HEK293 (cell line): ENCODE measurements around the gene FGB.

Source experiments
- CTCF ChIA-PET: fragments of 350-600 bp; formaldehyde crosslinking; extraction: SDS; loops from one replicate; lab custom pipeline; 2021; ENCODE audit warnings: antibody characterized with exemption; lab: Yijun Ruan, JAX
- POLR2A ChIA-PET: fragments of 300-600 bp; formaldehyde crosslinking; extraction: SDS; loops from one replicate; lab custom pipeline; 2020; ENCODE audit warnings: antibody characterized with exemption, inconsistent platforms; lab: Yijun Ruan, JAX
- H3K27ac ChIP-seq: fragments of 200-500 bp; sonication (Bioruptor generic); 2 replicates; pipeline ENCODE4 v1.5.1; 2014; ENCODE audit warnings: low read depth, low read length, control low read depth, inconsistent platforms; ENCODE audit errors: extremely low read depth
- H3K36me3 ChIP-seq, 2 experiments: fragments of 200-500 bp in 1 of 2; sonication (Bioruptor generic) in 1 of 2; 1 replicate in 1 of 2; 2 replicates in 1 of 2; pipeline ENCODE4 v1.5.1; 2014 to 2017; ENCODE audit warnings: inconsistent platforms in 2 of 2, low read length in 2 of 2; ENCODE audit not compliant: control insufficient read depth in 2 of 2, insufficient read depth in 1 of 2
- H3K4me1 ChIP-seq: fragments of 200-500 bp; sonication (Bioruptor generic); 2 replicates; pipeline ENCODE4 v1.5.1; 2014; ENCODE audit warnings: mild to moderate bottlenecking, low read length, inconsistent platforms; ENCODE audit not compliant: control insufficient read depth, insufficient read depth
- H3K4me3 ChIP-seq: 2 replicates; pipeline ENCODE4 v1.5.1; 2011; ENCODE audit warnings: low read depth, mild to moderate bottlenecking, control low read depth, low read length, moderate library complexity
- H3K9me3 ChIP-seq: fragments of 200-500 bp; sonication (Bioruptor generic); 2 replicates; pipeline ENCODE4 v1.5.1; 2014; ENCODE audit warnings: low read depth, low read length, inconsistent platforms; ENCODE audit not compliant: control insufficient read depth, insufficient read depth
- FEZF1 ChIP-seq: fragments of 450-650 bp; formaldehyde crosslinking; IDR thresholded peaks from 2 replicates; pipeline ENCODE4 v1.5.1; 2016; ENCODE audit warnings: missing biosample characterization, missing genetic modification characterization
- GFI1B ChIP-seq: fragments of 450-650 bp; formaldehyde crosslinking; IDR thresholded peaks from 2 replicates; pipeline ENCODE4 v1.5.1; 2016; ENCODE audit warnings: missing biosample characterization, missing genetic modification characterization
- GLIS1 ChIP-seq: fragments of 450-650 bp; formaldehyde crosslinking; IDR thresholded peaks from 2 replicates; pipeline ENCODE4 v1.5.1; 2016; ENCODE audit warnings: missing biosample characterization, missing genetic modification characterization
- OVOL3 ChIP-seq: fragments of 450-650 bp; formaldehyde crosslinking; IDR thresholded peaks from 2 replicates; pipeline ENCODE4 v1.5.1; 2016; ENCODE audit warnings: missing biosample characterization, missing genetic modification characterization
- PRDM1 ChIP-seq: fragments of 450-650 bp; formaldehyde crosslinking; IDR thresholded peaks from 2 replicates; pipeline ENCODE4; 2016; ENCODE audit warnings: missing biosample characterization, missing genetic modification characterization
- WT1 ChIP-seq: fragments of 450-650 bp; formaldehyde crosslinking; IDR thresholded peaks from 2 replicates; pipeline ENCODE4 v1.5.1; 2016; ENCODE audit warnings: missing biosample characterization, missing genetic modification characterization
- ZBTB20 ChIP-seq: fragments of 450-650 bp; formaldehyde crosslinking; IDR thresholded peaks from 2 replicates; pipeline ENCODE4 v1.5.1; 2016; ENCODE audit warnings: missing biosample characterization, missing genetic modification characterization
- ZBTB7A ChIP-seq: fragments of 450-650 bp; formaldehyde crosslinking; IDR thresholded peaks from 2 replicates; pipeline ENCODE4 v1.5.1; 2016; ENCODE audit warnings: low read depth, missing biosample characterization, missing genetic modification characterization
- ZIC2 ChIP-seq: fragments of 450-650 bp; formaldehyde crosslinking; IDR thresholded peaks from 2 replicates; pipeline ENCODE4 v1.5.1; 2016; ENCODE audit warnings: missing biosample characterization, missing genetic modification characterization
- ZNF16 ChIP-seq: fragments of 450-650 bp; formaldehyde crosslinking; IDR thresholded peaks from 2 replicates; pipeline ENCODE4 v1.5.1; 2016; ENCODE audit warnings: low read depth, missing biosample characterization, missing genetic modification characterization
- ZNF211 ChIP-seq: fragments of 450-650 bp; formaldehyde crosslinking; IDR thresholded peaks from 2 replicates; pipeline ENCODE4 v1.5.1; 2016; ENCODE audit warnings: low read depth, missing biosample characterization, missing genetic modification characterization
- ZNF391 ChIP-seq: fragments of 450-650 bp; formaldehyde crosslinking; IDR thresholded peaks from 2 replicates; pipeline ENCODE4 v1.5.1; 2016; ENCODE audit warnings: low read depth, missing biosample characterization, missing genetic modification characterization, borderline replicate concordance
- ZNF404 ChIP-seq: fragments of 450-650 bp; formaldehyde crosslinking; IDR thresholded peaks from 2 replicates; pipeline ENCODE4 v1.5.1; 2017; ENCODE audit warnings: missing biosample characterization, missing genetic modification characterization
- ZNF48 ChIP-seq: fragments of 450-650 bp; formaldehyde crosslinking; IDR thresholded peaks from 2 replicates; pipeline ENCODE4 v1.5.1; 2016; ENCODE audit warnings: missing biosample characterization, missing genetic modification characterization
- ZNF488 ChIP-seq: fragments of 450-650 bp; formaldehyde crosslinking; IDR thresholded peaks from 2 replicates; pipeline ENCODE4 v1.5.1; 2016; ENCODE audit warnings: missing biosample characterization, missing genetic modification characterization
- ZNF529 ChIP-seq: fragments of 450-650 bp; formaldehyde crosslinking; IDR thresholded peaks from 2 replicates; pipeline ENCODE4 v1.5.1; 2017; ENCODE audit warnings: missing genetic modification characterization, missing biosample characterization; ENCODE audit not compliant: insufficient replicate concordance
- ZNF530 ChIP-seq: fragments of 450-650 bp; formaldehyde crosslinking; IDR thresholded peaks from 2 replicates; pipeline ENCODE4 v1.5.1; 2016; ENCODE audit warnings: low read depth, missing biosample characterization, missing genetic modification characterization
- ZNF600 ChIP-seq: fragments of 450-650 bp; formaldehyde crosslinking; IDR thresholded peaks from 2 replicates; pipeline ENCODE4 v1.5.1; 2016; ENCODE audit warnings: missing biosample characterization, missing genetic modification characterization
- ZNF658 ChIP-seq: fragments of 450-650 bp; formaldehyde crosslinking; IDR thresholded peaks from 2 replicates; pipeline ENCODE4; 2016; ENCODE audit warnings: missing biosample characterization, missing genetic modification characterization
- ZNF768 ChIP-seq: fragments of 450-650 bp; formaldehyde crosslinking; IDR thresholded peaks from 2 replicates; pipeline ENCODE4 v1.5.1; 2018; ENCODE audit warnings: missing biosample characterization, mild to moderate bottlenecking, missing genetic modification characterization
- ZSCAN23 ChIP-seq: fragments of 450-650 bp; formaldehyde crosslinking; IDR thresholded peaks from 2 replicates; pipeline ENCODE4 v1.5.1; 2016; ENCODE audit warnings: missing biosample characterization, missing genetic modification characterization
- TF ChIP-seq, protein P1 (sequence below): fragments of 450-650 bp; formaldehyde crosslinking; IDR thresholded peaks from 2 replicates; pipeline ENCODE4 v1.5.1; 2016; ENCODE audit warnings: missing biosample characterization, missing genetic modification characterization
- TF ChIP-seq, protein P2 (sequence below): fragments of 450-650 bp; formaldehyde crosslinking; IDR thresholded peaks from 2 replicates; pipeline ENCODE4 v1.5.1; 2016; ENCODE audit warnings: missing biosample characterization, missing genetic modification characterization

The FGB gene

GRCh38 chr4:154528869-154529268, 33.9 kb upstream of the FGB start:
- Histone ChIP-seq H3K4me3 (no peak overlapping the region), H3K36me3 (no peaks in the 10 kb centered on the region), H3K4me1 (no peaks in the 10 kb centered on the region), H3K27ac (no peak overlapping the region), H3K9me3 (no peaks in the 10 kb centered on the region)
- ChIA-PET POLR2A (no interaction called here), CTCF (interaction anchor here (0.8 kb wide), 1 partner anchor 22 kb away, joined by 3 read pairs; no protein-coding TSS in a partner anchor)
- no peak for TF ChIP-seq ZIC2
- no peak for TF ChIP-seq OVOL3 (tag by site-specific recombination)
- no peak for TF ChIP-seq ZBTB20 (tag by site-specific recombination)
- TF ChIP-seq ZNF658 (tag by site-specific recombination) = no peak
- no peak for TF ChIP-seq ZBTB7A (tag by site-specific recombination)
- TF ChIP-seq PRDM1 (tag by site-specific recombination) = 0 out of 2 replicates have a peak, but pooled peaks have one; percentile 13
- TF ChIP-seq ZNF391 = no peak

DNA sequence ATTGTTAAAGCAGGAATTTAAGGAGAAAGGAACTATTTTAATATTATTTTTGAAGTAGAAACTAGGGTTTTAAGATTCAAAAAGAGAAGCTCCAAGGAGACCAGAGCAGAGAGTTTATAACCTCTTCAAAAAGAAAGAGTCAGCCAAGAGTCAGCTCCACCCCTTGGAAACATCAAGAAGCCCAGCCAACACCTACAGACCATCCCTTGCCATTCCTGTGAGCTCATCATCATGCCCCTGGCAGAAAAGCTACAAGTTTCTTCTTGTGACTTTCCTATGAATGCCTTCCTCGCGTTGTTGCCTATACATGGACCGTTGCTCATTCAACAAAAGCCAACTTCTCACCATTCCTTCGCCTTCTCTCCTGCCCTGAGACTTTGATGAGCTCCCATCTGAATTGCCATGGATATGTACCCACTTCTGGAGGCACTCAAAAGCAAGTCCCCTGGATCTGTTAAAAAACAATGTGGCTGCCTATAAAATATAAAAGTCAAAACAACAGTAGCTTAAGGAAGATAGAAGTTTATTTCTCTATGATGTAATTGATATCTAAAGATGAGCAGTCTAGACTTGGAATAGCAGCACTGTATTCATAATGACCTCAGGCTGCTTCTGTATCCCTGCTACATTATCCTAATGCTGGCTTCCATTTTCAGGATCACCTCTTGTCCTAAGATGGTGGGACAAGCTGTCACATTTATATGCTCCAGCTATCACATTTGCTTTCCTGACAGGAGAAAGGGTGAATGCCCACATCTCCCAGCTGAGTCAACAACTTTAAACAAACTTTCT, 32.9 kb upstream of the FGB start:
- POLR2A ChIA-PET = no interaction called here
- no peaks in the 10 kb centered on the region for H3K4me1 ChIP-seq
- H3K9me3 ChIP-seq = no peaks in the 10 kb centered on the region
- CTCF ChIA-PET = interaction anchor here (0.6 to 1.6 kb wide), 4 partner anchors 9 to 93 kb away, joined by 3 to 5 read pairs (median 4); no protein-coding TSS in a partner anchor
- TF ChIP-seq ZNF530 (tag by site-specific recombination) = no peak
- TF ChIP-seq, protein P1, sequence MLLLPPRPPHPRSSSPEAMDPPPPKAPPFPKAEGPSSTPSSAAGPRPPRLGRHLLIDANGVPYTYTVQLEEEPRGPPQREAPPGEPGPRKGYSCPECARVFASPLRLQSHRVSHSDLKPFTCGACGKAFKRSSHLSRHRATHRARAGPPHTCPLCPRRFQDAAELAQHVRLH (tag by site-specific recombination) = no peak
- no peak for TF ChIP-seq ZSCAN23 (tag by site-specific recombination)
- TF ChIP-seq GLIS1 (tag by site-specific recombination) = no peak
- TF ChIP-seq GFI1B = no peak
- no peak for TF ChIP-seq ZNF529
- no peak for TF ChIP-seq ZNF211 (tag by site-specific recombination)
- no peak for TF ChIP-seq ZNF768 (tag by site-specific recombination)
- no peak overlapping the region for H3K27ac ChIP-seq
- H3K36me3 ChIP-seq = no peaks in the 10 kb centered on the region
- H3K4me3 ChIP-seq = no peak overlapping the region

DNA sequence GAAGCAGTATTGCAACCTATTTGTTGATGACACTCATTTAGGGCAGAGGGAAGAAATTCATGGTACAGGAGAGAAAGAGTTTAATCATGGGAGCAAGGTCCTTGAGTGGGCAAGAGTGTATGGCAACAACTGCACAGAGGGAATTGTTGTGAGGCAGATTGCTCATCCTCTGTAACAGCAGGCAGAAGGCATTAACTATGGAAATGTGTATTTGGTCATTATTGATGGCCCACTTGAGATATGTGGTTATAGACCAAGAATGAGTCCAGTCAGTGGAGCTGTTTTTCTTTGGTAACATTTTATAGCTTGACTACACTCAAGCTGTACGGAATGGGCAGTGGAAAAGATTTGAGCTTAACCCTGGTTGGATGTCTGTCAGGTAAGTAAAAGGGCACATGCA, 28.5 kb upstream of the FGB start:
- peaks cover 7 to 31% of the 10 kb centered on the region in 2 experiments; a peak in 2 of 3 replicates for H3K36me3 ChIP-seq
- CTCF ChIA-PET = interaction anchor here (0.6 kb wide), 1 partner anchor 128 kb away, joined by 3 read pairs; no protein-coding TSS in a partner anchor
- no peaks in the 10 kb centered on the region for H3K9me3 ChIP-seq
- TF ChIP-seq ZNF48 (tag by site-specific recombination) = no peak
- TF ChIP-seq, protein P2, sequence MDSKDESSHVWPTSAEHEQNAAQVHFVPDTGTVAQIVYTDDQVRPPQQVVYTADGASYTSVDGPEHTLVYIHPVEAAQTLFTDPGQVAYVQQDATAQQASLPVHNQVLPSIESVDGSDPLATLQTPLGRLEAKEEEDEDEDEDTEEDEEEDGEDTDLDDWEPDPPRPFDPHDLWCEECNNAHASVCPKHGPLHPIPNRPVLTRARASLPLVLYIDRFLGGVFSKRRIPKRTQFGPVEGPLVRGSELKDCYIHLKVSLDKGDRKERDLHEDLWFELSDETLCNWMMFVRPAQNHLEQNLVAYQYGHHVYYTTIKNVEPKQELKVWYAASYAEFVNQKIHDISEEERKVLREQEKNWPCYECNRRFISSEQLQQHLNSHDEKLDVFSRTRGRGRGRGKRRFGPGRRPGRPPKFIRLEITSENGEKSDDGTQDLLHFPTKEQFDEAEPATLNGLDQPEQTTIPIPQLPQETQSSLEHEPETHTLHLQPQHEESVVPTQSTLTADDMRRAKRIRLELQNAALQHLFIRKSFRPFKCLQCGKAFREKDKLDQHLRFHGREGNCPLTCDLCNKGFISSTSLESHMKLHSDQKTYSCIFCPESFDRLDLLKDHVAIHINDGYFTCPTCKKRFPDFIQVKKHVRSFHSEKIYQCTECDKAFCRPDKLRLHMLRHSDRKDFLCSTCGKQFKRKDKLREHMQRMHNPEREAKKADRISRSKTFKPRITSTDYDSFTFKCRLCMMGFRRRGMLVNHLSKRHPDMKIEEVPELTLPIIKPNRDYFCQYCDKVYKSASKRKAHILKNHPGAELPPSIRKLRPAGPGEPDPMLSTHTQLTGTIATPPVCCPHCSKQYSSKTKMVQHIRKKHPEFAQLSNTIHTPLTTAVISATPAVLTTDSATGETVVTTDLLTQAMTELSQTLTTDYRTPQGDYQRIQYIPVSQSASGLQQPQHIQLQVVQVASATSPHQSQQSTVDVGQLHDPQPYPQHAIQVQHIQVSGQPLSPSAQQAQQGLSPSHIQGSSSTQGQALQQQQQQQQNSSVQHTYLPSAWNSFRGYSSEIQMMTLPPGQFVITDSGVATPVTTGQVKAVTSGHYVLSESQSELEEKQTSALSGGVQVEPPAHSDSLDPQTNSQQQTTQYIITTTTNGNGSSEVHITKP (tag by site-specific recombination) = no peak
- TF ChIP-seq ZNF600 (tag by site-specific recombination) = no peak
- TF ChIP-seq ZNF16 (tag by site-specific recombination) = no peak
- TF ChIP-seq FEZF1 = 0 out of 2 replicates have a peak, but pooled peaks have one; percentile 14
- TF ChIP-seq ZNF404 (tag by site-specific recombination) = no peak
- no peak for TF ChIP-seq ZNF488 (tag by site-specific recombination)
- no peak for TF ChIP-seq WT1 (tag by site-specific recombination)
- H3K4me1 ChIP-seq = no peaks in the 10 kb centered on the region
- H3K27ac ChIP-seq = no peak overlapping the region
- POLR2A ChIA-PET = no interaction called here
- H3K4me3 ChIP-seq = no peak overlapping the region
